Osteocyte (in vitro differentiated cells): ENCODE data around the gene RIMKLB. TPM values are rescaled to one million over a fixed set of nuclear protein-coding genes. Genes with fewer than 3 reads are reported as not detected.

Experiments
- DNase-seq: peaks from one replicate; pipeline ENCODE4 v3.0.0; 2021; ENCODE audit warnings: mixed read lengths; ENCODE audit not compliant: unreplicated experiment; ENCODE audit errors: extremely low spot score
- H3K27ac Mint-ChIP-seq: one replicate; pipeline ENCODE4 v1.8.0; 2021; ENCODE audit warnings: mild to moderate bottlenecking, mixed read lengths; ENCODE audit not compliant: unreplicated experiment
- H3K27me3 Mint-ChIP-seq: one replicate; pipeline ENCODE4 v1.8.0; 2021; ENCODE audit warnings: mixed read lengths; ENCODE audit not compliant: unreplicated experiment
- H3K36me3 Mint-ChIP-seq: one replicate; pipeline ENCODE4 v1.8.0; 2021; ENCODE audit warnings: mixed read lengths; ENCODE audit not compliant: unreplicated experiment
- H3K4me1 Mint-ChIP-seq: one replicate; pipeline ENCODE4 v1.8.0; 2021; ENCODE audit warnings: mixed read lengths; ENCODE audit not compliant: unreplicated experiment
- H3K4me3 Mint-ChIP-seq: one replicate; pipeline ENCODE4 v1.8.0; 2021; ENCODE audit warnings: mild to moderate bottlenecking, moderate library complexity, mixed read lengths; ENCODE audit not compliant: unreplicated experiment
- H3K9me3 Mint-ChIP-seq: one replicate; pipeline ENCODE4 v1.8.0; 2021; ENCODE audit warnings: mixed read lengths; ENCODE audit not compliant: unreplicated experiment
- total RNA-seq: library from RNA; stranded (reverse); gene quantifications from 2 replicates; pipeline ENCODE4 v1.2.1, GENCODE V29; 2021
- TF ChIP-seq, protein P1 (sequence below): fragments of 200-600 bp; sonication (generic); IDR thresholded peaks from 2 replicates; pipeline ENCODE4 v1.5.0; 2021; ENCODE audit warnings: antibody characterized with exemption, mild to moderate bottlenecking, moderate library complexity

The RIMKLB gene
- total RNA-seq, 1 donor from 2014 or later, result 32.5 TPM

DNA sequence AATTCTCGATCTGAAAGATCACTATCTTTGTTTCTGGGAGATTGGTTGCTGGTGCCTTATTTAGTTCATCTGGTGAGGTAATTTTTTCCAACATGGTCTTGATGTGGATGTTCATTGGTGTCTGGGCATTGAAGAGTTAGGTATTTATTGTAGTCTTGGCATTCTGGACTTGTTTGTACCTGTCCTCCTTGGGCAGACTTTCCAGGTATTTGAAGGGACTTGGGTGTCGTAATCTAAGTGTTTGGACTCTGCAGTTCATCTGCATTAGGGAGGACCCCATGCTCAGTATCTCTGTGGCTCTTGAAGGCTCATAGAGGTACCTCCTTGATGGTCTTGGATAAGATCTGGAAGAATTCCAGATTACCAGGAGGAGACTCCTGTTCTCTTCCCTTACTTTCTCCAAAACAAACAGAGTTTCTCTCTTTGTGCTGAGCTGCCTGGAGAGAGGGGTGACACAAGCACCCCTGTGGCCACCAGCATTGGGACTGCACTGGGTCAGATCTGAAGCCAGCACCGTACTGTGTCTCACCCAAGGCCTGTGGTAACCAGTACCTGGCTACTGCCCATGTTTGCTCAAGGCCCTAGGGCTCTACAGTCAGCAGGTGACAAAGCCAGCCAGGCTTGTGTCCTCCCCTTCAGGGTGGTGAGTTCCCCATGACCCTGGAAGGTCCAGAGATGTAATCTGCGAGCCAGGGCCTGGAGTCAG, 129.9 kb downstream of the RIMKLB start:
- H3K4me1 Mint-ChIP-seq, result no peaks in the 10 kb centered on the region
- no peak overlapping the region for H3K27ac Mint-ChIP-seq
- no peak overlapping the region for H3K4me3 Mint-ChIP-seq
- peaks cover 4% of the 10 kb centered on the region for H3K27me3 Mint-ChIP-seq
- H3K9me3 Mint-ChIP-seq, result peaks cover 15% of the 10 kb centered on the region
- TF ChIP-seq, protein P1, sequence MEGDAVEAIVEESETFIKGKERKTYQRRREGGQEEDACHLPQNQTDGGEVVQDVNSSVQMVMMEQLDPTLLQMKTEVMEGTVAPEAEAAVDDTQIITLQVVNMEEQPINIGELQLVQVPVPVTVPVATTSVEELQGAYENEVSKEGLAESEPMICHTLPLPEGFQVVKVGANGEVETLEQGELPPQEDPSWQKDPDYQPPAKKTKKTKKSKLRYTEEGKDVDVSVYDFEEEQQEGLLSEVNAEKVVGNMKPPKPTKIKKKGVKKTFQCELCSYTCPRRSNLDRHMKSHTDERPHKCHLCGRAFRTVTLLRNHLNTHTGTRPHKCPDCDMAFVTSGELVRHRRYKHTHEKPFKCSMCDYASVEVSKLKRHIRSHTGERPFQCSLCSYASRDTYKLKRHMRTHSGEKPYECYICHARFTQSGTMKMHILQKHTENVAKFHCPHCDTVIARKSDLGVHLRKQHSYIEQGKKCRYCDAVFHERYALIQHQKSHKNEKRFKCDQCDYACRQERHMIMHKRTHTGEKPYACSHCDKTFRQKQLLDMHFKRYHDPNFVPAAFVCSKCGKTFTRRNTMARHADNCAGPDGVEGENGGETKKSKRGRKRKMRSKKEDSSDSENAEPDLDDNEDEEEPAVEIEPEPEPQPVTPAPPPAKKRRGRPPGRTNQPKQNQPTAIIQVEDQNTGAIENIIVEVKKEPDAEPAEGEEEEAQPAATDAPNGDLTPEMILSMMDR, result no peak
- no peaks in the 10 kb centered on the region for H3K36me3 Mint-ChIP-seq
- no peak for DNase-seq

DNA sequence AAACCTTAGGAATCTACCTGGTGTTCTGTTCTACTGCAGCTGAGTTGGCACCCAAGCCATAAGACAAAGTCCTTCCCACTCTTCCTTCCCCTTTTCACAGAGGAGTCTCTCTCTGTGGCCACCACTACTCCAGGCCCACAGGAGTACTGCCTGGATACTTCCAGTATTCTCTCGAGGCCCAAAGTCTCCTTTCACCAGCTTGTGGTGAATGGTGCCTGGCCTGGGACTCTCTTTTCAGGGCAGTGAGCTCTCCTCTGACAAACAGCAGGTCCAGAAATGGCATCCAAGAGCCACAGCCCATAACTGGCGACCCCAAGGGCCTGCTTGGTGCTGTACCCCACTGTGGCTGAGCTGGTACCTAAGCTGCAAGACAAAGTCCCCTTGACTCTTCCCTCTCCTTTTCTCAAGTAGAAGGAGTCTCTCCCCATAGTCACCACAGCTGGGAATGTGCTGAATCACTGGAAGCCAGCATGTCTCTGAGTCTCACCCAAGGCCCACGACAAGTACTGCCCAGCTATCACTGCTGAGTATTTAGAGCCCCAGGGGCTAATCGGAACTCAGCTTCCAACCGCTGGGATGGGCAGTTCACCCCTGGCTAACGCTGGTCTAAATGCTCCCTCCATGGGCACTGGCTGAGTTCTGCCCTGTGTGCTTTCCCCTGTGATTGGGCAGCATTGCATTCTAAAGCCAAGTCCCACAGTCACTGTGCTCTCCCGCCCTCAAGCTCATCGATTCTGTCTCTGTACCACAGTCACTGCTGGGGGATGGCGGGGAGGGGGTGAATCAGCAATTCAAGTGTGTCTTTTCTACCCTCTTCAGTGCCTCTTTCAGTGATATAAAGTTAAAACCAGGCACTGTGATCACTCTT, 130.7 kb downstream of the RIMKLB start:
- Mint-ChIP-seq H3K9me3 (peaks cover 15% of the 10 kb centered on the region), H3K4me1 (no peaks in the 10 kb centered on the region), H3K27me3 (peaks cover 4% of the 10 kb centered on the region), H3K27ac (no peak overlapping the region), H3K4me3 (no peak overlapping the region), H3K36me3 (no peaks in the 10 kb centered on the region)
- DNase-seq, result no peak
- TF ChIP-seq, protein P1, result no peak

DNA sequence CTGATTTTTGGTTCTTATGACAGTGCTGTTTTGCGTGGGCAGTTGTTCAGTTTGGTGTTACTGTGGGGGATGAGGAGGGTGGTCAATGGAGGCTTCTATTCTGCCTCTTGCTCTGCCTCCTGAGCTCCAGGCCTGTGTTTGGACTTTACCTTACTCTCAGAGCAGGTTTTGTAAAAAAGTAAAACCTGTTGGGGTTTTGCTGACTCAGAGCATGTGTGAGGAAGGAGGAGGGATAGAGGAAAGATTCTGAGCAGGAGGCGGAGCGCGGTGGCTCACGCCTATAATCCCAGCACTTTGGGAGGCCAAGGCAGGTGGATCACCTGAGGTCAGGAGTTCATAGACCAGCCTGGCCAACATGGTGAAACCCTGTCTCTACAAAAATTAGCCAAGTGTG, 131.3 kb downstream of the RIMKLB start:
- H3K9me3 Mint-ChIP-seq, result peaks cover 15% of the 10 kb centered on the region
- H3K4me1 Mint-ChIP-seq, result no peaks in the 10 kb centered on the region
- no peak for DNase-seq
- no peaks in the 10 kb centered on the region for H3K36me3 Mint-ChIP-seq
- no peak overlapping the region for H3K27ac Mint-ChIP-seq
- TF ChIP-seq, protein P1, result no peak
- no peak overlapping the region for H3K4me3 Mint-ChIP-seq
- H3K27me3 Mint-ChIP-seq, result peaks cover 4% of the 10 kb centered on the region

DNA sequence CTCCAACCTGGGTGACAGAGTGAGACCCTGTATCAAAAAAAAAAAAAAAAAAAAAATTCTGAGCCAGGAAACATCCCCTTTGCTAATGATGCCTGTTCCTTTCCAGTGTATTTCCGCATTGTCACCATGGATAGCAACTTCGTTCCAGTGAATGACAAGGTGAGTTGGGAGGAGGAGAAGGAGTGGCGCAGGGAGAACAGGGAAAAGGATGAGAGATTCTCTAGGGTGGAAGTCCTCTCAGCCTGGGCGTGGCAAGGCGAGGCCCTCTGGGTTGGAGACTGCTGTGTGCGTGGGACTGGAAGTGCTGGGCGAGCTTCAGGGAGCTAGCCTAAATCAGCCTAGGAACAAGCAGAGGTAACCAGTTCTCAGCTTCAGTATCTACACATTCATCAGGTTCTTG, 131.8 kb downstream of the RIMKLB start:
- Mint-ChIP-seq H3K27ac (no peak overlapping the region), H3K4me1 (no peaks in the 10 kb centered on the region), H3K4me3 (no peak overlapping the region)

More for the DNA sequence above, 131.8 kb downstream of the RIMKLB start:
- Mint-ChIP-seq H3K27me3 (peaks cover 4% of the 10 kb centered on the region), H3K36me3 (no peaks in the 10 kb centered on the region), H3K9me3 (peaks cover 14% of the 10 kb centered on the region)
- DNase-seq, result no peak
- TF ChIP-seq, protein P1, result no peak
